ENCODE results near the gene COA1.
"Not testable (repeated sequence)": the region's sequence is repeated elsewhere in the genome, so short reads cannot be mapped to it uniquely, and the experiment has no call there.

COA1 gene

DNA sequence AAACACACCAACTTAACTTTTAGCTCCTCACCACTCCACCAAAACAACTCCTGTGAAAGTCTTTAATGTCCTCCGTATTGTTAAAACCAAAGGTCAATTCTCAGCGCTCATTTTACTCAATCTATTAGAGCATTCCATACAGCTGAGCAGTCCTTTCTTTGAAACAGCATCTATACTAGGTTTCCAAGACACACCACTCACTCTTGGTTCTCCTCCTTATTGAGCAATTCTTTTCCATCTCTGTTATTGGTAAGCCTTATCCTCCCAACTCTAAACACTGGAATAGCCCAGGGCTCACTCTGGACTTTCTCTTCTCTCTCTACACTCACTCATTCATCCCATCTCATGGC is 34.9 kb downstream of the COA1 start:
- FAIRE-seq (no peak), DNase-seq (ENCODE audit: extremely low spot score, insufficient read length, low read depth) (no peak)

DNA sequence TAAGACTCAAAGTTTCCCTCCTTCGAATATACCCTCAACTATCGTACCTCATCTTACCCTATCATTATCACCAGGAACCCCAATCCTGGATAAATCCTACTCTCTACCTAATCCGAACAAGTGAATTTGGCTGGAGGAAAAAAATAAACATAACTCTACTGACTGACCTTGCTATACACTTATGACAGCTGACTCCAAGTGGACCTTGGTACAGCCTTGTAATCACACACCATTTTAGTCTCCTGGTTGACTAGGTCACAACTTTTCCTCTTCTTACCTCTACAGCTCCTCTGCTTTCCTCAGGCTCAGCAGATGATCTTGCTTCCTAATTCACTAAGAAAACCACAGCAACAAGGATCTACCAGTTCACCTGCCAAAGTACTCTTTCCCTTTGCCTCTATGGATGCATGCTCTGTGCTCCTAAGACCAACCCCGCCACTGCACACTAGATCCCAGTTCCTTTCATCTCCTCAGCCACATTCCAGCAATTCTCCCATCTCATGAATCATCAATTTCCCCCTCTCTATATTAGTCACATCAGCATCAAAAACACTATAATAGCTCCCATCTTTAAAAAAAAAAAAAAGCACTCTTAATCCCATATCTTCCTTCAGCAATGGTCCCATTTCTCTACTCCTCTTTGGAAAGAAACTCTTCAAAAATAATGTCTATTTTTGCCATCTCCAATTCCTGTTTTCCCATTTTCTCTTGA is 35.5 kb downstream of the COA1 start:
- FAIRE-seq: no peak
- no peak for DNase-seq (ENCODE audit: extremely low spot score, insufficient read length, low read depth)

DNA sequence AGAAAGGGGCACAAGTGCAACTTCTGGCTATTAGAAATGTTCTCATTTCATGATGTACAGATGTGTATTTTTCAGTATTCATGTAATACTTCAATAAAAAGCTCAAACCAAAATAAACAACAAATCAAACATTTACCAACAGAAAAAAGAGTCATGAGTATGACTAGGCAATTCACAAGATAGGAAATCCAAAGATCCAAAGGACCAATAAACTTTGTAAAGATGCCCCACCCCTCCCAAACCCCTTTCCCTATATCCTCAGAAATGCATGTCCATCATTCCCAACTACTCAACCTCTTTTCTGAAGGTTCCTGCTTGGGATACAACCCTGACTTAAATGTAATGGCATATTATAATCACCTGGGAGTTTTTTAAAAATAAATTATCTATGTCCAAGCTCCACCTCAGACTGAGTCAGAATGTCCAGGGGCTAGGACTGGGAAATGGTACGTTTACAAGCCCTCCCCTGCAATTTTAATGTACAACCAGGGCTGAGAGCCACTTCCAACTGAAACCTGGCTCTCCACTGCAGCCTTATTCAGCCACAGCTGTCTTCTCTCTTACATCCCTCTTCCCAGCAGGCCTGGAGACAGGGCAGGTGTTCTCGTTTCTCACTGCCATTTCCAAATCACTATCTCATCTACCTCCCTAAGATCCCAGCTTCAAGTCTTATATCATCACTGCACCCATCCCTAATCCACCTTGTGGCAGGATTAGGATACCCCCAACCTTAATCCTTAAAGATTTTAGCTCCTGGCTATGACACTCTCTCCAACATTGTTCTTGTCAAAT is 36.5 kb downstream of the COA1 start:
- DNase-seq (ENCODE audit: extremely low spot score, insufficient read length, low read depth): no peak

DNA sequence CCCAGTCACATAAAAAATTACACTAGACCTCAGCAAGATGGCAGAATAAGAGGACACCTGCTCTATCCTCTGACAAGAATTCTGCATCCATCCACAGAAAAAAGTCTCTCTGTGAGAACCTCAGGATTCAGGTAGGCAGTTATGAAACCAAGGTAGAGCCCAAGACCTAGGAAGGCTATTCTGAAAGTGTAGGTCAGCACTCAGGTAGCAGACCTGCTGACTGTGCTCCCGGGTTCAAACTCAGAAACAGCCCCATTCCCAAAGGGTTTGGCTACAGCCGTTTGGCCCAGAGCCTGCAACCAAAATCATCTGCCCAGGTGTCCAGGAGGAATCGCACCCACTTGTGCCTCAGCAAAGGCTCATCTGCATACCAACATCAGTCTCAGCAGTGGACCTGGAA is 37.7 kb downstream of the COA1 start:
- FAIRE-seq: no peak
- DNase-seq (ENCODE audit: extremely low spot score, insufficient read length, low read depth): no peak

More for the DNA sequence above, 36.5 kb downstream of the COA1 start:
- no peak for FAIRE-seq

DNA sequence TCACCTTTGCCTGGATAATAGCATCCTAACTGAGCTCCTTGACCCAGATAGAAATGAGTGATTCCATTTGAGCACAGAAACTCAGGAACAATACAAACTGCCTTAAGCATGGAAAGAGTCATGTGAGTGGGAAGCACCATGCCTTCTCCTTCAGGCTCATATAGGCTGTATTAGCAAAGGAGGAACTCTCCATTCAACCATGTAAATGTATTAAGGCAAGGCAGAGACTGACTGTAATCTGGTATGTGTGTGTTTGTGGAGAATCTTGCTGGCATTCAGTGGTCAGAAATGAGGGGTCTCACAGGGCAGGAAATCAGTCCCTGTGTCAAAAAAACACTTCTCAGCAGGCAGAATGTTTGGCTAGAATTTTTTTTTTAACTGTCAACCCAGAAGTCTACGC is 40.2 kb downstream of the COA1 start:
- FAIRE-seq: no peak

DNA sequence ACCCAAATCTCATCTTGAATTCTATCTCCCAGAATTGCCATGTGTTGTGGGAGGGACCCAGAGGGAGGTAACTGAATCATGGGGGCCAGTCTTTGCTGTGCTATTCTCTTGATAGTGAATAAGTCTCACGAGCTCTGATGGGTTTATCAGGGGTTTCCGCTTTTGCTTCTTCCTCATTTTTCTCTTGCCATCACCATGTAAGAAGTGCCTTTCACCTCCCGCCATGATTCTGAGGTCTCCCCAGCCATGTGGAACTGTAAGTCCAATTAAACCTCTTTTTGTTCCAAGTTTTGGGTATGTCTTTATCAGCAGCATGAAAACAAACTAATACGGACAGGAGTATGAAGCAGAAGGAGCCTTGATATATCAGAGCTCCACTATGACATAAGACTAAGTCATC is 41.5 kb downstream of the COA1 start:
- not testable (repeated sequence) for FAIRE-seq; DNase-seq (ENCODE audit: extremely low spot score, insufficient read length, low read depth)

More for the DNA sequence above, 40.2 kb downstream of the COA1 start:
- DNase-seq (ENCODE audit: extremely low spot score, insufficient read length, low read depth): no peak

DNA sequence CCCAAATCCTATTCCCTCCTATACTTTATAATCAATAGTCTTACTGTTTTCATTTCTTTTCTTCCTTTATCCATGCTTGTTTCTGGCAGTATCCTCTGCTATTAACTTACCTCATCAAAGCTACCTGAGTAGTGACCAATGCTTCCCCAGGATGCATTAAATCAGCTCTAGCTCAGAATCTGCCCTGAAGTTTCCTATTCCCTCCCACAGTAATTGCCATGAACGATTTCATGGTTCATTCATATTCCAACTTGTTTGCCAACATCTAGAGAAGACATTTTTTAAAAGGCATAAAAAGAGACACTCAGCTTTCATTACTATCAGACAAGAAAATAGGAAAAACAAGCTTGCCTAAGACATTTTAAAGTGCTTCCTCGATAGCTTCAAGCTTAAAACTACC is 42.3 kb downstream of the COA1 start:
- no peak for FAIRE-seq

DNA sequence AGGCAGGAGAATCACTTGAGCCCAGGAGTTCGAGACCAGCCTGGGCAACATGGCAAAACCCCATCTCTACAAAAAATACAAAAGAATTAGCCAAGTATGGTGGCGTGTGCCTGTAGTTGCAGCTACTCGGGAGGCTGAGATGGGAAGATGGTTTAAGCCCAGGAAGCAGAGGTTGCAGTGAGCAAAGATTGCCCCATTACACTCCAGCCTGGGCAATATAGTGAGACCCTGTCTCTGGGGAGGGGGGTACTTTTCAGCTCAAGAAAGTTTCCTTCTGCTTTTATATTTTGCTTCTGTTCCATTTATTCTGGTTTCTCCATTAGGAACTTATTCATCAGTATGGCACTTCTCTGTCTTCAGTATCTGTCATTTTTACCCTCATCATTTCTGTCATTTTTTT is 48.6 kb downstream of the COA1 start:
- DNase-seq (ENCODE audit: extremely low spot score, insufficient read length, low read depth): no peak

More for the DNA sequence above, 42.3 kb downstream of the COA1 start:
- DNase-seq (ENCODE audit: extremely low spot score, insufficient read length, low read depth): no peak

DNA sequence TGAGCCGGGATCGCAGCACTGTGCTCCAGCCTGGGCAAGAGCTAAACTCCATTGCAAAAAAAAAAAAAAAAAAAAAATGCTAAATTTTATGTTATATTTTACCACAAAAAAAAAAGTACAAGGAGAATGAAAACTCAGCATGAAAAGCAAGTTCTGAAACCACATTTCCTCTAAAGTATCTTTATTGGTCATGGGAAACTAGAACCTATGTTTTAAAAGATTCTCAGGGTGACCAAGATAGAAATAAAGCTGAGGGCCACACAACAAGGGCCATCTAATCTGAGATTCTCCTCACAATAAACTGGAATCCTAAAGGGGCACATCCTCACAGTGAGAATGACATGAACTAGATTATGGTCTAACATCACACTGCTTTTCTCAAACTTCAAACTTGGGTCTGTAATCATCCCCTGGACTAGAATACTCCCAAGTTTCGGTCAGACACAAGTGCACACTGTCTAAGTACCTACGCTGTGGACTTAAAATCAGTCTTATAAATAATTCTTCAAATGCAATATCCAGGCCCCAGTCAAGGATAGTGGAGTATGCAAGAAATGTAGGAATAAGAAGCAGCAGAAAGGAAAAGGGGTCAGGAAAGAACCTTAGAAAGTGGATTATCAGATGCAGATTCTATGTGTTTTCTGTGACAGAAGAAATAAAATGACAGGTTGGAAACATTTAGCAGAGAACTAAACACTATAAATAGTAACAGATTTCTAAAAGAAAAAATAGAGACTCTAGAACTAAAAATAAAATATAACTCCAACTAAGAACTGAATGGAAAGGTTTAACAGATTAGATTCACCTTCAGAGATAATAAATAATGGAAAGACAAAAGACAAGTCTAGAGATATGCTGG is 49.9 kb downstream of the COA1 start:
- FAIRE-seq: peak; percentile 69
- DNase-seq (ENCODE audit: extremely low spot score, insufficient read length, low read depth): no peak

More for the DNA sequence above, 48.6 kb downstream of the COA1 start:
- no peak for FAIRE-seq

DNA sequence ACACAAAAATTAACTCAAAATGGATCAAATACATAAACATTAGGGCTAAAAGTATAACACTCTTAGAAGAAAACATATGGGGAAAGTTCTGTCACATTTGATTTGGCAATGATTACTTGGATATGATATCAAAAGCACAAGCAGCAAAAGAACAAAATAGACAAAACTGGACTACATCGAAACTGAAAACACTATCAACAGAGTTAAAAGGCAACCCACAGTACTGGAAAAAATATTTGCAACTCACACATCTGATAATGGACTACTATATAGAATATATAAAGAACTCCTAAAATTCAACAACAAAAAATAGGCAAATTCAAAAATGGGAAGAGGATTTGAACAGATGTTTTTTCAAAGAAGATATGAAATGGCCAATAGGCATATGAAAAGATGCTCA is 51.0 kb downstream of the COA1 start:
- DNase-seq (ENCODE audit: extremely low spot score, insufficient read length, low read depth) (no peak), FAIRE-seq (peak; percentile 51)

DNA sequence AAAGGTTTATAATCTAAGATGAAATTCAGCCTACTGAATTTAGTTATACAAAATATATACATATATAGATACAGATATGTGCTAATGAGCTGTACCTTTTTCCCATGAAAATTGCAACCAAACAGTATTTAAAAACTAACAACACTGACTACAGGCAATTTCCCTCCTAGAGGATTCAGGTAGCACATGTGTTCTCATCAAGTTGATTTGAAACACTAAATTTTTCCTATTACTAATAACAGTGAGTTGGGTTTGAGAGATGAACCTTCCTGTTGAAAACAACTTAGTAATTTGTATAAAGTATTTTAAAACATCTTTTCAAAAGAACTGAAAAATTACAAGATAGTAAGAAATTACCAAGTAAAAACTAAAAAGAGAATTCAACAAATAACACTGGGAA is 51.5 kb downstream of the COA1 start:
- DNase-seq (ENCODE audit: extremely low spot score, insufficient read length, low read depth): no peak
- no peak for FAIRE-seq

DNA sequence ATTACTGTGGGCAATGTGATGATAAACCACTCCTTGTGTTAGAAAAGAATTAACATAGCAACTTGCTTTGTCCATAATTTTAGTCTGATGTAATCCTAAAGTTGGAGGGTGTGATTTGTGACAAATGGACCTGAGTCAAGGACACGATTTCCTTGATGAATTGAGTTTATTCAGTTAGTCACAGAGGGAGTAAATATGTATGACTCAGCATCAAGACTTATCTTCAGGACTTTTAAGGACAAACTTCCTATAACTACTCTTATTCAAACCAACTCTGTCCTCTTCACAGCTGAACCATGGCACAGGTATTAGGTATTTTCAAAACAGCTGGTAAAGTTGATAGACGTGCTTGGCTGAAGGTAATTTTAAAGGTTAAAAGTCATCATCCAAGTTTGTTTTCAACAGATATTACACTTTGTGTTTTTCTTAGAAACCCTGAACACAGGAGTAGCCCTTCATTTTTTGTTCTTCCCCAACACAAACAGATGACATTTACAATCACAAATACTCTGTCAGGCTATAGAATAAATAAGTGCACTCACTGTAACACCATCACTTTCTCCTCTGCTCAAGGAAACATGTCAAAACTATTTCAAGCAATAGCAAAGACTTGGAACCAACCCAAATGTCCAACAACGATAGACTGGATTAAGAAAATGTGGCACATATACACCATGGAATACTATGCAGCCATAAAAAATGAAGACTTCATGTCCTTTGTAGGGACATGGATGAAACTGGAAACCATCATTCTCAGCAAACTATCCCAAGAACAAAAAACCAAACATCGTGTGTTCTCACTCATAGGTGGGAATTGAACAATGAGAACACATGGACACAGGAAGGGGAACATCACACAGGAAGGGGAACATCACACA is 54.5 kb downstream of the COA1 start:
- DNase-seq (ENCODE audit: extremely low spot score, insufficient read length, low read depth) (no peak), FAIRE-seq (no peak)

DNA sequence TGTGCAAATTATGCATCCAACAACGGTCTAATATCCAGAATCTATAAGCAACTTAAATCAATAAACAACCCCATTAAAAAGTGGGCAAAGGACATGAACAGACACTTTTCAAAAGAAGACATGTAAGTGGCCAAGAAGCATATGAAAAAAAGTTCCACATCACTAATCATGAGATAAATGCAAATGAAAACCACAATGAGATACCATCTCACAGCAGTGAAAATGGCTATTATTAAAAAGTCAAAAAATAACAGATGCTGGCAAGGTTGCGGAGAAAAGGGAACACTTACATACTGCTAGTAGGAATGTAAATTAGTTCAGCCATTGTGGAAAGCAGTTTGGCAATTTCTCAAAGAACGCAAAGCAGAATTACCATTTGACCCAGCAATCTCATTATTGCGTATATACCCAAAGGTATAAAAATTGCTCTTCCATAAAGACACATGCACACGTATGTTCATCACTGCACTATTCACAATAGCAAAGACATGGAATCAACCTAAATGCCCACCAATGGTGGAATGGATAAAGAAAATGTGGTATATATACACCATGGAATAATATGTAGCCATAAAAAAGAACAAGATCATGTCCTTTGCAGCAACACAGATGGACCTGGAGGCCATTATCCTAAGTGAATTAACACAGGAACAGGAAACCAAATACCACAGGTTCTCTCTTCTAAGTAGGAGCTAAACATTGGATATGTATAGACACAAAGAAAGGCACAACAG is 55.9 kb downstream of the COA1 start:
- peak; percentile 66 for FAIRE-seq

DNA sequence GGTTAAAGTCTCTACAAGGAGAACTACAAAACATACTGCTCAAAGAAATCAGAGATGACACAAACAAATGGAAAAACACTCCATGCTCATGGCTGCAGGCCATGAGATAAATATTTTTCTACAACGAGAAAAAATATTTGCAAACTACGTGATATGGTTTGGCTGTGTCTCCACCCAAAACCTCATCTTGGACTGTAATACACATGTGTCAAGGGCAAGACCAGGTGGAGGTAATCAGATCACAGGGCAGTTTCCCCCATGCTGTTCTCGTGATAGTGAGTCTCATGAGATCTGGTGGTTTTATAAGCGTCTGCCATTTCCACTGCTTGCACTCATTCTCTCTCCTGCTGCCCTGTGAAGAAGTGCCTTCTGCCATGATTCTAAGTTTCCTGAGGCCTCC is 57.8 kb downstream of the COA1 start:
- FAIRE-seq: no peak

More for the DNA sequence above, 55.9 kb downstream of the COA1 start:
- not testable (repeated sequence) for DNase-seq (ENCODE audit: extremely low spot score, insufficient read length, low read depth)

DNA sequence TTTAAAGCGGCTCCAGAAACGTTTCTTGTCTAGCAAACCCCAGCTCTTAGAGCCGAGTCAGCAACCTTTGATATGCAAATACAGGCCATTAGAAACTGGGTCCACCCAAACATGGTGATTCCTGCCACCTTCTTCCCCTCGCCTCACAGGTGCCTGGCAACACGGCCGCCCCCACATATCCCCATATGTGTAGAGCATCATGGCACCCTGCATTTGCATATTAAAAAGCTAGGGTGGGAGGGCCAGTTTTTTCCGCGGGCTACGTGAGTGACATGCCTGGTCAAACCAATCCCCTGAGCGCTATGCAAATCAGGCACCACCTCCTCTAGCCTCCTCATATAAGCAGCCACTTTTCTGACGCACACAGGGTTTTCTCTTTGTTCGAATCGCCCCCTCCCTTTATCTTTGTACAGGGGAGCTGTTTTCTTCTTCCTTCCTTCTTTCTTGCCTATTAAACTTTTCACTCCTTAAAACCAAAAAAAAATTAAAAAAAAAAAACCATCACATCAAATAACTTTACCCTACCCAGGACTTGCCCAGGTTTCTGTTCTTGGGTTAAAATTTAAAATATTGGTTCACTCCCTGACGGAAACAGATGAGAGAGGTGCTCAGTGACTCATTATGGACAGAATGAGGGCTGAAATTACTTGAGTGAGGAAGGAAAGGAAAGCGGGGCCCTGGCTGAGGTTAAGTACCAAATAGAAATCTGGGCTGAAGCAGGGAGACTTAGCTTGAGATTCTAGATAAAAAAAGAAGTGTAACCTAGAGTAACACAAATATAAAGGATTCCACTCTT is 59.8 kb downstream of the COA1 start:
- no peak for DNase-seq (ENCODE audit: extremely low spot score, insufficient read length, low read depth)
- peak; percentile 39 for FAIRE-seq

More for the DNA sequence above, 57.8 kb downstream of the COA1 start:
- no peak for DNase-seq (ENCODE audit: extremely low spot score, insufficient read length, low read depth)

DNA sequence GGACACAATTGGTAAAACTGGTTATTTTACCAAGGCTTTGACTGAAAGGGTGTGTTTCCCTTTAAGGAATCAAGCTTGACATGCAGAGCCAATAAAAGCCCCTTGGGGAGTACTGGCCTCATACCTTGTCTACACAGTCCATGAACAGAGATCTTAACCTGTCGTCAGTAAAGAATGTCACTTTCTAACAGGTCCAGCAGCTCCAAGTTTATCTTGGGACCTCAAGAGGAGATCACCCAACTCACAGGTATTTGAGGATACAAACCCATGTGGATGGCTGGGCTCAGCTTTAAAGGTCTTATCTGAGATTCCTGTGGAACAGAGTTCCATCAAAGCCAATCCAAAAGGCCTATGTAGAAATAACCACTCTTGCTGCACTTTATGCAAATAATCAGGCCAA is 61.3 kb downstream of the COA1 start:
- no peak for FAIRE-seq

DNA sequence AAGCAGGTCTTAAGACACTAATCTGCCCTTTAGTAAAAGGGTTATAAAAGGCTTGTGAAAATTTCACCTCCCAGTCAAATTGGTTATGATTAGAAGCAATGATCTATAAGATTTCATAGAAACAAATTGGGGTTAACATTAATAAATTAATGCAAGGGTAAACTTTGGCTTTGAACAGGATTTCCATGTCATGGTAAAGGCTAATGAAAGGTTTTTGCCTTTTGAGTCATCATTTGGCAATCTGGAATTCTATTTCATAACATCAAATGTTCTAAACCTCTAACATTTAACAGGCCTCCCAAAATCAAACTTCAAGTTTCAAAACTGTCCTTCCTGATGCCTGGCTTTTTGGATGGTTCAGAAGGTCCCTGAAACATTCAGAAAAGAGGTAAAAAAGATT is 62.4 kb downstream of the COA1 start:
- DNase-seq (ENCODE audit: extremely low spot score, insufficient read length, low read depth) (no peak), FAIRE-seq (no peak)

More for the DNA sequence above, 61.3 kb downstream of the COA1 start:
- DNase-seq (ENCODE audit: extremely low spot score, insufficient read length, low read depth): no peak

DNA sequence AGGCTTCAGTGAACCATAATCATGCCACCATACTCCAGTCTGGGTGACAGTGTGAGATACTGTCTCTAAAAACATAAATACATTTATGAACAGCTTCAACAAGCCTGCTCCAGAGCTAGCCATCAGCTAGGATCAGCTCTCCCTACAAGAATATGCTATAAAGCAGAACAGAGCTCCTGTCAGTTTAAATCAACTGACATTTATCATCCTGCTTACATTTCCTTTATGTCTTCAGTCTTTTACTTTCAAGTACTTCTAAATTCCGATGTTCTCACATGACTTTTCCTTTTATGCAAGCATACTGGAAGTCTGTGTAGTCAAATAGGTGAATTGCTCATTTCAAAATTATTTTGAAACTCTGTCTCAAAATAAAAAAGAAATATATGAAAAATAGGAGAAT is 64.6 kb downstream of the COA1 start:
- FAIRE-seq: peak; percentile 9
- DNase-seq (ENCODE audit: extremely low spot score, insufficient read length, low read depth): no peak

Data from GM18507 (cell line).